ENCODE results near the gene COPA. TPM values are rescaled to one million over a fixed set of nuclear protein-coding genes. Genes with fewer than 3 reads are reported as not detected.
"Not testable (repeated sequence)": the region's sequence is repeated elsewhere in the genome, so short reads cannot be mapped to it uniquely, and the experiment has no call there.

COPA gene
- total RNA-seq, 1 donor from 2014 or later = 178 TPM

- Mint-ChIP-seq H3K27me3 (ENCODE audit: unreplicated experiment) (no peaks in the 10 kb centered on the region), H3K4me1 (ENCODE audit: unreplicated experiment) (peaks cover 16% of the 10 kb centered on the region), H3K9me3 (ENCODE audit: unreplicated experiment) (no peaks in the 10 kb centered on the region), H3K4me3 (ENCODE audit: unreplicated experiment) (no peak overlapping the region), H3K27ac (ENCODE audit: unreplicated experiment) (peak overlapping the region; percentile 57), H3K36me3 (ENCODE audit: low read depth, unreplicated experiment) (peaks cover 75% of the 10 kb centered on the region)
- no peak for DNase-seq (ENCODE audit: low spot score)
- TF ChIP-seq CTCF (IDR thresholded peaks at IDR 0.05; ENCODE audit: unreplicated experiment) = no peak
These were observed 49.8 kb downstream of the COPA start for GRCh38 chr1:160293020-160293968.

GRCh38 chr1:160291248-160292220, 51.5 kb downstream of the COPA start:
- Mint-ChIP-seq H3K36me3 (ENCODE audit: low read depth, unreplicated experiment) (peaks cover 64% of the 10 kb centered on the region), H3K4me1 (ENCODE audit: unreplicated experiment) (peaks cover 16% of the 10 kb centered on the region), H3K27ac (ENCODE audit: unreplicated experiment) (peak overlapping the region; percentile 68), H3K27me3 (ENCODE audit: unreplicated experiment) (no peaks in the 10 kb centered on the region), H3K9me3 (ENCODE audit: unreplicated experiment) (no peaks in the 10 kb centered on the region), H3K4me3 (ENCODE audit: unreplicated experiment) (peak overlapping the region; percentile 57)
- TF ChIP-seq CTCF (IDR thresholded peaks at IDR 0.05; ENCODE audit: unreplicated experiment) = peak; percentile 88
- DNase-seq (ENCODE audit: low spot score) = peak; percentile 43

- Mint-ChIP-seq H3K4me1 (ENCODE audit: unreplicated experiment) (peaks cover 37% of the 10 kb centered on the region), H3K36me3 (ENCODE audit: low read depth, unreplicated experiment) (peaks cover 47% of the 10 kb centered on the region)
- not testable (repeated sequence) for H3K27ac Mint-ChIP-seq (ENCODE audit: unreplicated experiment); H3K9me3 Mint-ChIP-seq (ENCODE audit: unreplicated experiment); H3K27me3 Mint-ChIP-seq (ENCODE audit: unreplicated experiment); H3K4me3 Mint-ChIP-seq (ENCODE audit: unreplicated experiment); DNase-seq (ENCODE audit: low spot score)
These were observed 55.3 kb downstream of the COPA start for GRCh38 chr1:160287769-160288168.

- TF ChIP-seq CTCF (IDR thresholded peaks at IDR 0.05; ENCODE audit: unreplicated experiment) = no peak
- H3K36me3 Mint-ChIP-seq (ENCODE audit: low read depth, unreplicated experiment) = peaks cover 38% of the 10 kb centered on the region
- no peak for DNase-seq (ENCODE audit: low spot score)
- H3K27ac Mint-ChIP-seq (ENCODE audit: unreplicated experiment) = peak overlapping the region; percentile 92
- peak overlapping the region; percentile 93 for H3K4me3 Mint-ChIP-seq (ENCODE audit: unreplicated experiment)
- H3K27me3 Mint-ChIP-seq (ENCODE audit: unreplicated experiment) = peaks cover 2% of the 10 kb centered on the region
- H3K4me1 Mint-ChIP-seq (ENCODE audit: unreplicated experiment) = peaks cover 22% of the 10 kb centered on the region
- no peaks in the 10 kb centered on the region for H3K9me3 Mint-ChIP-seq (ENCODE audit: unreplicated experiment)
These were observed 57.5 kb downstream of the COPA start for GRCh38 chr1:160285506-160285905.

GRCh38 chr1:160284782-160285344, 58.2 kb downstream of the COPA start, which contains the start of gene PEX19:
Gene PEX19, minus strand, starts transcription at chr1:160285133. Its CDS starts 9 bp downstream, at chr1:160285124.
- peak within 1 kb of the TSS; percentile 93 for H3K4me3 Mint-ChIP-seq (ENCODE audit: unreplicated experiment)

More at GRCh38 chr1:160284782-160285344, 58.2 kb downstream of the COPA start, which contains the start of gene PEX19:
- H3K4me1 Mint-ChIP-seq (ENCODE audit: unreplicated experiment) = peaks cover 22% of the 10 kb centered on the region
- peak within 1 kb of the TSS; percentile 92 for H3K27ac Mint-ChIP-seq (ENCODE audit: unreplicated experiment)
- H3K36me3 Mint-ChIP-seq (ENCODE audit: low read depth, unreplicated experiment) = peaks cover 37% of the 10 kb centered on the region
- TF ChIP-seq CTCF (IDR thresholded peaks at IDR 0.05; ENCODE audit: unreplicated experiment) = no peak
- H3K27me3 Mint-ChIP-seq (ENCODE audit: unreplicated experiment) = peaks cover 2% of the 10 kb centered on the region
- H3K9me3 Mint-ChIP-seq (ENCODE audit: unreplicated experiment) = no peaks in the 10 kb centered on the region
- DNase-seq (ENCODE audit: low spot score) = peak; percentile 93

Data from endothelial cell (in vitro differentiated cells).